ENCODE data around the gene ZC3H11A.

- TF ChIP-seq CTCF (IDR thresholded peaks at IDR 0.05 in 2 of 3, conservative IDR thresholded peaks at IDR 0.05 in 1 of 3; ENCODE audit: borderline replicate concordance in 1 of 3, insufficient read depth in 1 of 3, low read depth in 2 of 3, low read length in 2 of 3) (no peak), SRF (IDR thresholded peaks at IDR 0.05; ENCODE audit: low read depth) (no peak), RAD21 (IDR thresholded peaks at IDR 0.05; ENCODE audit: low read depth) (no peak), REST (IDR thresholded peaks at IDR 0.05; ENCODE audit: low read depth) (no peak), POLR2A (IDR thresholded peaks at IDR 0.05; ENCODE audit: borderline replicate concordance, extremely low read depth, insufficient read depth, insufficient read length) (no peak), EZH2 (IDR thresholded peaks at IDR 0.05) (no peak), ZFX (IDR thresholded peaks at IDR 0.05) (no peak), POLR2AphosphoS5 (IDR thresholded peaks at IDR 0.05; ENCODE audit: low read depth, low read length) (no peak), SP1 (IDR thresholded peaks at IDR 0.05; ENCODE audit: low read depth) (no peak), EZH2phosphoT487 (IDR thresholded peaks at IDR 0.05; ENCODE audit: borderline replicate concordance) (no peak)
Measured at GRCh38 chr1:203813581-203814341, 18.3 kb downstream of the ZC3H11A start.
